Measurements from ENCODE around the gene BRD3OS. TPM values are rescaled to one million over a fixed set of nuclear protein-coding genes. Genes with fewer than 3 reads are reported as not detected.
A peak's percentile ranks its signal among the peaks of the same experiment; 100 is the strongest.

BRD3OS gene
- total RNA-seq, 1 donor from 2014 or later, result 13.7 TPM

GRCh38 chr9:134033516-134034214 lies 8.4 kb downstream of the BRD3OS start:
- Mint-ChIP-seq H3K4me1 (ENCODE audit: low read depth) (no peaks in the 10 kb centered on the region), H3K27me3 (ENCODE audit: low read depth) (no peaks in the 10 kb centered on the region), H3K27ac (ENCODE audit: unreplicated experiment) (no peak overlapping the region), H3K4me3 (ENCODE audit: unreplicated experiment) (no peak overlapping the region), H3K9me3 (ENCODE audit: low read depth) (peaks cover 7% of the 10 kb centered on the region), H3K36me3 (ENCODE audit: low read depth) (peaks cover 35% of the 10 kb centered on the region)
- peak; percentile 74 for DNase-seq (ENCODE audit: low spot score)
- no peak for TF ChIP-seq CTCF (IDR thresholded peaks at IDR 0.05)

GRCh38 chr9:134034215-134035040 lies 9.1 kb downstream of the BRD3OS start:
- Mint-ChIP-seq H3K9me3 (ENCODE audit: low read depth) (peaks cover 10% of the 10 kb centered on the region), H3K27me3 (ENCODE audit: low read depth) (no peaks in the 10 kb centered on the region), H3K4me1 (ENCODE audit: low read depth) (no peaks in the 10 kb centered on the region), H3K27ac (ENCODE audit: unreplicated experiment) (no peak overlapping the region), H3K36me3 (ENCODE audit: low read depth) (peaks cover 42% of the 10 kb centered on the region), H3K4me3 (ENCODE audit: unreplicated experiment) (no peak overlapping the region)
- no peak for TF ChIP-seq CTCF (IDR thresholded peaks at IDR 0.05)
- DNase-seq (ENCODE audit: low spot score), result peak; percentile 60

GRCh38 chr9:134035041-134036039 lies 10.1 kb downstream of the BRD3OS start:
- DNase-seq (ENCODE audit: low spot score), result peak; percentile 72
- Mint-ChIP-seq H3K36me3 (ENCODE audit: low read depth) (peaks cover 46% of the 10 kb centered on the region), H3K27me3 (ENCODE audit: low read depth) (no peaks in the 10 kb centered on the region), H3K27ac (ENCODE audit: unreplicated experiment) (no peak overlapping the region), H3K9me3 (ENCODE audit: low read depth) (peaks cover 10% of the 10 kb centered on the region), H3K4me1 (ENCODE audit: low read depth) (no peaks in the 10 kb centered on the region), H3K4me3 (ENCODE audit: unreplicated experiment) (no peak overlapping the region)
- TF ChIP-seq CTCF (IDR thresholded peaks at IDR 0.05), result no peak

- no peak overlapping the region for H3K4me3 Mint-ChIP-seq (ENCODE audit: unreplicated experiment)
- no peak for TF ChIP-seq CTCF (IDR thresholded peaks at IDR 0.05)
Observed at GRCh38 chr9:134036130-134036529, 10.8 kb downstream of the BRD3OS start.

More at GRCh38 chr9:134036130-134036529, 10.8 kb downstream of the BRD3OS start:
- H3K27me3 Mint-ChIP-seq (ENCODE audit: low read depth), result no peaks in the 10 kb centered on the region
- H3K36me3 Mint-ChIP-seq (ENCODE audit: low read depth), result peaks cover 47% of the 10 kb centered on the region
- peak; percentile 66 for DNase-seq (ENCODE audit: low spot score)
- H3K9me3 Mint-ChIP-seq (ENCODE audit: low read depth), result peaks cover 10% of the 10 kb centered on the region
- no peak overlapping the region for H3K27ac Mint-ChIP-seq (ENCODE audit: unreplicated experiment)
- H3K4me1 Mint-ChIP-seq (ENCODE audit: low read depth), result no peaks in the 10 kb centered on the region
